Activated CD4-positive, CD25-positive, alpha-beta regulatory T cell (primary cell): ENCODE results near the gene PAMR1.

Source experiments
- DNase-seq, 4 experiments: peaks; one replicate each; lab custom pipeline; 2025; lab: John Stamatoyannopoulos, UW

PAMR1 gene

DNA sequence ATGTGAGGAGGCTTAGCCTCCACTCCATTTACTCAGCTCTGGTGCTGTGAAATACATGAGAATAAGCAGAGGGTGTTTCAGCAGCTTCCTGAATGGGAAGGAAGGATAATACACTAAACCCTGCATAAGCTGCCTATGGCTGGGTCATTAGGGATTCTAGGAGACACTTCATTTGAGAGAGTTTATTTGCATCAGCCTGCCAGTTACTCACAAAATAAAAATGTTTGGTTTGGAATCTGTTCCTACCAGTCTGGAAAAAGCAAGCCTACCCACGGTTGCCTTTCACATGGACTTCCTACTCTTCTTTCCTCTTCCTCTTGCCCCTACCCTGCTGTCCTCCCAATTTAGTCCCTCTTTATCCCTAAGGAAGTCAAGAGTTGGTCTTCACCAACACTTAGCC lies 126.5 kb downstream of the PAMR1 start:
- DNase-seq, result no peak

DNA sequence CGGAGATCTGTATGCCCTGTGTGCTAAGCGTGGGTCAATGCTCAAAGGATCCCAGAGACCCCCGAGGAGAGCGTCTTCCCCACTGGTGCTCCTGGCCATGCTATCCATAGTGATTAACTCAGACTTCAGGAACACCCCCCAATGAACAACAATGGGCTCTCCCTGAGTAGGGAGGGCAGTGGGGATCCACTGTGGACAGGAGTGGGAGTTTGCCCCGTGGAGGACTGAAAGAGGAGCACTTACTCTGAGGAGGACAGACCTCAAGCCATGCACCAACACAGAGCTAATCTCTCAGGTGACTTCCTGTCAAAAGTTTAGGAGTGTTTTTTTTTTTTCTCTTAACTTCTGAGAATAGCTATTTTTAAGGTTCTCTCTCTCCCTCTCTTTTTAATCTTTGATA lies 130.5 kb downstream of the PAMR1 start:
- no peak for DNase-seq

DNA sequence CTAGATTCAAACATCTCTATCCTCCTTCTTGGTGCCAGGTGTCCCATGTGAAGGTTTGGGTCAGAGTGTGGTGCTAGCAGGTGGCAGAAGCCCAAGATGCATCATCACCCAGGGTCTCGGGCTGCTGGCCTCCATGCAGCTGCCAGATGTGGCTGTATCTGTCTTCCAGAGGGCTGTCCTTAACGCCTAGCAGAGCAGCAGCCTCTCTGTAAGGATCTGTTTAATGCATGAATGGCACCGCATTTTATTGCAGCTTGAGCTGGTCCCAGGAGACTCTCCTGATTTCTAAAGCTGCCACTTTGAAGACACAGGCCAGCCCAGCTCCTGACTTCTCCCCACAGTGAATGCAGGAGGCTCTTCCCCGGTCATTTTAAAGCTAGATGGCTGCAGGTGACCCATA lies 132.3 kb downstream of the PAMR1 start:
- no peak for DNase-seq

DNA sequence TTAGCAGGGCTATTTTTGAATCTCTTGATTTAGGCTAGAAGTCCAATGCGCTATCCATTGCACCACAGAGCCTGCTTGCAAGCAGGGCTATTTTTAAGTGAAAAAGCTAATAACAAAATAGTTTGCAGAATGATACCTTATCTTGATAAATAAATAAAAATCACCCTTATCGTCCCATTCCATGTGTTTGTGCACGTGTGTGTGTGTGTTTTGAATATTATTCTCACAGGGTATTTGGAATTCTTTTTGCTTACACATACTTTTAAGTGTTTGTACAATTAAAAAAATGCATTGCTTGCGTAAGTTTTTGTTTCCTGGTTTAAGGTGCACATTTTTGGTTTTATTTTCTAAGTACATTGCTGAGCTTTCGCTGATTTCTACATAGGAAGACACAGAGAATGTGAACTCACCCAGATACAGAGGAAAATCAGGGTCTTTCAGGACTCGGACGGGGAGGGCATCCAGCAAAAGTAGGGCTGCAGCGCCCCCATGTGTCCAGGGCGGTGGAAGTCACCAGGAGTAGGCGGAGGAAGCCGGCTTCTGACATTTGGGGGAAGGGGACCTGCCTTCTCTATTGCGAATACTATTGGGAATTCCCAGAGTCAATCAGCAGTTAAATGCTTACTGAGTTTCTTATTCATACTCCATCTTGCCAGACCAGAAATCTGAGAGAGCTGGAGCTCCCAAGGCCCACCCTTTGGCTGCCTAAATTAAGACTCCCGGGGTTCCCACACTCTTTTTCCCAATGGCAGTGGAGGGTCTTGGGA lies 133.3 kb downstream of the PAMR1 start:
- peak; percentile 70 to 82 (median 76) for DNase-seq

DNA sequence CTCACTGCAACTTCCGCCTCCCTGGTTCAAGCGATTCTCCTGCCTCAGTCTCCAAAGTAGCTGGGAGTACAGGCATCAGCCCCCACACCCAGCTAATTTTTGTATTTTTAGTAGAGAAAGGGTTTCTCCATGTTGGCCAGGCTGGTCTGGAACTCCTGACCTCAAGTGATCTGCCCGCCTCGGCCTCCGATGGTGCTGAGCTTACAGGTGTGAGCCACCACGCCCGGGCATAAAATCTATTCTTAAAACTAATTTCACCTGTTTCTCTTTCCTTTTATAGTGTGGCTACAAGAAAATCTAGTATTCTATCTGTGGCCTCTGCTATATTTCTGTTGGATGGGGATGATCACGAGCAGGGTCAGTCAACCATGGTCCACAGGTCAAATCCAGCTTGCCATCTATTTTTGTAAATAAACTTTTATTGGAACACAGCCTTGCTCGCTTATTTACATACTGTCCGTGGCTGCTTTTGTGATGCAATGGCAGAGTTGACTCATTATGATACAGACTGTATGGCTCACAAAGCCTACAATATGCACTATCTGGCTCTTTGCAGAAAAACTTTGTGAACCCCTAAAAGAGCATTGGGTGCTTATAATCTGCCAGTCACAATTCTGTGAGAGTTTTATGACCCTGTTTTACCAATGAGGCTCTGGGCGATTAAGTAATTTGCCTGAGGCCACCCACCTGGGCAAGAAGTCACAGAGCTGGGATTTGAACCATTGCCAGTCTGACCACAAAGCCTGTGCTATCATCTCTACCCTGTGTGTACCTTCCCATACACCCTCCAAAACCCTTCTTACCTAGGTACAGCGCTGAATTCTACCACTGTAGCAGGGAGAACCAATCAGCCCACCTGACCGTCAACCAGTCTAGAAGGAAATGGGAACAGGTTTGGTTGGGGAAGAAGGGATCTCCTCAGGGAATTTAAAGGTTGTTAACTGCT lies 134.4 kb downstream of the PAMR1 start:
- no peak for DNase-seq

DNA sequence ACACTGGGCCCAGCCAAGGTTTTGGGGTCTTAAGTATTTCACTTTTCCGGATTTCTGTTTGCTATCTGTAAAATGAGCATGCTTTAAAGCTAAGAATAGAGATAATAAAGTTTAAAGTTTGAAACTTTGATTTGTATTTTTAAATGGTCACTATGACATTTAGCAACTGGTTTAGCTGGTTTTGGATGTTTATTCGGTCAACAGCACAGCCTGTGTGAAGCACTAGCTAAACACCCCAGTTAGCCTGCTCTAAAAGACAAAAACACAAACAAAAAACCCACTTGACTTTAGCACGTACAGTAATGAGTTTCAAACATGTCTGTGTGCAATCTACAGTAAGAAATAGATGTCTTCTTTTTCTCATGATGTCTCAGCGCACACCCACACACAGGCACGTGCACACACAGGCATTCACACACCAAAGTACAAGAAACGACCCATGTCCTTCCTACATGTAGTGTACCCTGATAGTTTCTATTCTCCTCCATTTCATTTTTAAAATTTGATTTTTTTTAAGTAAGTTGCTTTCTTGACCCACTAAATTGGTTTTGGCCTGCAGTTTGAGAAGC lies 135.4 kb downstream of the PAMR1 start:
- no peak for DNase-seq

DNA sequence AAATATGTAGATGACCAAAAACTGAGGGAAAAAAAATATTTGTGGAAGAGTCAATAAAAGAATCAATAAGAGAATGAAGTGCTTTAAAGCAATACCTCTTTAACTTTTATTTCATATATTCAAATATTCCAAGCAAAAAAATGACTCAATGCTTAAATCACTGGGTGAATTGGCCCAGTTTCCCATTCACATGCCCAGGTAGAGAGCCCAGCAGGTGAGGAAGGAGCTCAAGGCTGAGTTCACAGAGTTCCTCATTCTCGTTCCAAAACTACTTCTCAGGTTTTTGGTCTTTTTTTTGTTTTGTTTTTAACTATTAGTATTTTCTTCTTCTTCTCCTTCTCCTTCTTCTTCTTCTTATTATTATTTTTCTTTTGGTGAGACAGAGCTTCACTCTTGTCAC lies 136.3 kb downstream of the PAMR1 start:
- no peak for DNase-seq

DNA sequence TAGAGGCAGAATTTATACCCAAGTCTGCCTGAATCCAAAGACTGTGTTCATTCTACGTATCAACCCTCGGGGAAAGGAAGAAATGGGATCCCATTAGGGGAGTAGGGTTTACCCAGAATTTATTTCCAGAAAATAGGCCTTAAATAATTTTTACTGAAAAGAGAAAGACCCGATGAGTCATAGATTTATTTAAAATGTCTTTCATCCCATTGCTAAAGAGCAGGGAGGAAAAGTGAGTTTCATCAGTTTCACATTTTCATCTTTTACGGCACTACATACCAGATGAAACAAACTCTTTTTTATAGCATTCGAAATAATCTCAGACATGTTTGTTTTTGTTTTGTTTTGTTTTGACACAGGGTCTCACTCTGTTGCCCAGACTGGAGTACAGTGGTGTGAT lies 137.4 kb downstream of the PAMR1 start:
- DNase-seq, result no peak

DNA sequence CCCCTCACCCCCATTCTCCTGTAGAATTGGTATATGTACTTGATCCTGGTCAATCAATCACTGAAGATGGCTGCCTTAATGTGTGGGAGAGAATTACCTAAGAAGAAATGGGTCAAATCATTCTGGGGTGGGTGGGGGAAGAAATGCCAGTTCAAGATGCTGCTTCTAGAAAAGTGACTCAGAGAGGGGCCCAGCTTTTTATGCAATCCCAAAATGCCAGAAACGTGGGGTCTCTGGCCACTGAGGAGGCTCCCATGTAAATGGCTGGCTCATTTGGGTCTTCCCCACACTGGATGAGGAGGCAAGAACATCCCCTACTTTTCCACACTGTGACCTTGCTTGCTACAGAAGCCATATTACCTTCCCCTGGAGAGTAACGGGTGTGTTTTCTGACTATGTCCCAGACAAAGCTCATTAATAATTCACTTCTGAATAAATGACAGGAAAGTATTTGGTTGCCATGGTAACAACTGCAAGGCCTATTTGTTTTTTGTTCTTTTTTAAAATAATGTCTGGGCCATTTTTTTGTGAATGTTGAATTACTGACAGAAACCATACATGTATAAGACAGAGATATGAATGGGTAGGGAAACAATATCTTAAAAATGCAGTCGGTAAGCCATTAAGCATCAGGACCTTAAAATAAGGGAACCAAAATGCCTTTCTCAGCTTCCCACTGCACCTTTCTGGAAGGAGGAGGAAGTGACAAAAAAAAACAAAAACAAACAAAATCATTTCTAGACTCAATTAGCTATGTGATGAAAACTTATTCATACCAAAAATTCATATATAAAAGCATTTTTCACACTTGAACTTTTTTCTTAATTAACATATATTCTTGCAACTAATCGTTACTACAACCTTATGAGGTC lies 138.1 kb downstream of the PAMR1 start:
- DNase-seq, result no peak

DNA sequence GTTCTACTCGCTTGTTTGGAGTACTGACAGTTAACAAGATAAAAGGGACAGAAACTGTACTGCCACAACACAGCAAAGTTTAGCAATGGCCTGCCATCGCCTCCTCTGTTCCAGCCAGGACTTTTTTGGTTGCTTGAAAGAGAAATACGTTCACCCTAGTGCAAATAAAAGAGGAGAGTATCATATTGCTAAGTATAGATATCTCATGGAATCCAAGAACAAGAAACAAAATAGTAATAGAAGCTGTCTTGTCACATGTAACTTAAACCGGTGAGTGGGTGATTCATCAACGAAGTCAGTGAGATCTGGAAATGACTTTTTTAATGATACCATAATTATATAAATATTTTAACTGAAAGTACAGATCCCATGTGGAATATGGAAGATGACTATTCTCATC lies 141.5 kb downstream of the PAMR1 start:
- no peak for DNase-seq
